Islet of Langerhans (tissue), 1 donor: ENCODE results near the gene POU6F2.
A peak's percentile ranks its signal among the peaks of the same experiment; 100 is the strongest.
"Not testable (repeated sequence)": the region's sequence is repeated elsewhere in the genome, so short reads cannot be mapped to it uniquely, and the experiment has no call there.

Source experiments
- FAIRE-seq: peaks from one replicate; lab custom pipeline; 2011; peaks lifted over from hg19 to GRCh38; lab: Jason Lieb, UNC

POU6F2 gene

DNA sequence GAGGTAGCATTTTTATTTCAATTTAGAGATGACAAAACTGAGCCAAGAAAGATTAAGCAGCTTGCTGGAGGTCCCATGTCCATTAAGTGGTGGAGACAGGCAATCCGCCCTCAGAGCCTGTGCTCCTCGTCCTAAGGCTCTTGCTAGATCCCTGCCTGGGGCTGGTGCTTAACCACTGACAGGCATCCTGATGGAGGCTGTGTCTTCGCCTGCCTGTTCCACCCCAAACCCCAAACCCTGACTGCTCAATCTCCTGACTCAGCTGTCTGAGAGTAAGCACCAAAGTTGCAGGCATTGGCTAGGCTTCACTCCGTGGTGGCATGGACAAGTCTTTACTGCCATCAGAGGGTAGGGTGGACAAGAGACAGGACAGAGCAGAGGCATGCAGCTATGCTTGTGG, 209.4 kb downstream of the POU6F2 start:
- FAIRE-seq: no peak

DNA sequence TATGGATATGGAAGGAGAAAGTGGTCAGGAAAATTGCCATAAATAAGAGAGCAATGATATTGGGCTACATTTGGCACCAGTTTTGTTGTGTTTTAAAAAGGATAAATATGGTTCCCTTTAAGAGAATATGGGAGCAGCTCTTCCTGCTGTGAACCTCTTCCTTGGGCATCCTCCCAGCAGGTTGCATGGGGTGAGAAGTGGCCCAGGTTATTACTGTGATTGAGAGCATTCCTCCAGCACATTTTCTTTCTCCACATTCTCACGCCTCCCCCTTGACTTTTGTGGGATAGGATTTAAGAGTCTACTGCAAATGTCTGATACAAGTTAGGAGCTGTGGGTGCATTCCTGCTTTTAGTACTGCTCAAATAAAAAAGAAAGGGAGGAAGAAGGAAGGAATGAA, 214.8 kb downstream of the POU6F2 start:
- FAIRE-seq: no peak

DNA sequence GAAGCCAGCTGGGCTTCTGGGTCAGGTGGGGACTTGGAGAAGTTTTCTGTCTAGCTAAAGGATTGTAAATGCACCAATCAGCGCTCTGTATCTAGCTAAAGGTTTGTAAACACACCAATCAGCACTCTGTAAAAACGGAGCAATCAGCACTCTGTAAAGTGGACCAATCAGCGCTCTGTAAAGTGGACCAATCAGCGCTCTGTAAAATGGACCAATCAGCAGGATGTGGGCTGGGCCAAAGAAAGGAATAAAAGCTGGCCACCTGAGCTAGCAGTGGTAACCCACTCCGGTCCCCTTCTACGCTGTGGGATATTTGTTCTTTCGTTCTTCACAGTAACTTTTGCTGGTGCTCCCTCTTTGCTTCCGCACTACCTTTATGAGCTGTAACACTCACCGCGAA, 216.7 kb downstream of the POU6F2 start:
- FAIRE-seq: not testable (repeated sequence)

DNA sequence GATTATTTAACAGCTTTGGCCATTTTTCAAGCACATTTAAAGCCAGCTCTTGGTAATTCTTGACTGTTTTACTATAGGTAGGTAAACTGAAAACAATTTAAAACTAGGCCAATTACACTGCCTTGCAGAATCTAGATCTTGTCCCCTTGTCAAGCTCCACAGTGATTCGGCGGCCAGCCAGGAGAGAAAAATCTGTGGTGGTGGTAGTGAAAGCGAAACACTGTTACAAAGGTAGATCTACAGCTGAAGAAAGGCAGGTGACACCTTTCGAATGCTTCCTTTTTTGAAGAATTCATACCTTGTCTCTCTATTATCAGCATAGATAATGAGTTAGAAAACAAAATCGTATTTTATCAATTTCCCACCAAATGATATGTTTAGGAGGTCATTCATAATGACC, 218.3 kb downstream of the POU6F2 start:
- FAIRE-seq: no peak

DNA sequence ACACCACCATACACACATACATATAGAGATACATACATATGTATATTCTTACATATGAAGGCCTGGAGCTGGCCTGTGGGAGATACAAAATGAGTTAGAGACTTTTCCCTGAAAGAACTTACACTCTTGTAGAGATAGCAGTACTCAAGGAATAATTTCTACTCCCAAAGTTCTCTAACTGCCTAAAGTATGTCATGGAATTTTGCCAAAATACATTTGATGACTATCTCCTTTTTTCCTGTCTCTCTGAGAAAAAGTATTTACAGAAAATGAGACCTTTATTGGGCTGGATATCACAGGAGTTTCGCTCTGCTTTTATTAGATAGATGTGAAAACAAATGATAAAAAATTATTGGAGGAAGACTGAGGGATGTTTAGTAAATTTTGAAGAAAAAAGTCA, 220.1 kb downstream of the POU6F2 start:
- FAIRE-seq: no peak

DNA sequence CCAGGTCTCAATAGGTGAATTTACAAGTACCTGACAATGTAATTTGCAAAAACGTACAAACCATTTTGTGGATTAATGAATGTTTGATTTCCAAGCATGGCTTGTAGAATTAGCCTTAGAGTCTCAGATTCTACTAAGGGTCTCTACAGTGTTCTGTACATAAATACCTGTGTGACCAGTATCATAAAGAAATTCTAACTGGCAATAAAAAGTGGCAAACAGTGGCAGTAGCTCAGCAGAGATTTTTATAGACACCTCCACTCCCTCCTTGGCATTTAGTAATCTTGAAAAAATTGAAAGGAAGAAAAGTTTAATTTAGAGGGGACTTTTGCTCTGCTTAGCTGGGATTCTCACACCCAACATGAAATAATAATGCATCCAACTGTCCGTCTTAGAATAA, 220.8 kb downstream of the POU6F2 start:
- no peak for FAIRE-seq

DNA sequence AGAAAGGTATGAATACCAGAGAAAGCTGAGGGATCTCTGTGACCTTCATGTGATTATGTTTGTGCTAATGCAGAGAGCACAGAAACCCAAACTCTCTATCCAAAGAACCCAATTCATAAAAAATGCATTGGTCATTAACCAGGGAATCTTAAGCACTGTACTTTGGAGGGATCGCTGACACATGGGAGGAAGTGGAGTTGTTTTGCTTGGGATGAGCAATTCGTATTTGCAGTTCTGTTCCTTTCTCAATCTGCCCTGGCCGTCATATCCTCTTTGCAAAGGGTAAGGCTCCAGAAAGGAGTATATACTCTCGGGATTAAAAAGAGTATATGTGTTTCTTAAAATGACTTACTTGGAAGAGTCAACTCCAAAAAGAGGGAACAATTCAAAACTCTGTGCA, 221.3 kb downstream of the POU6F2 start:
- no peak for FAIRE-seq

DNA sequence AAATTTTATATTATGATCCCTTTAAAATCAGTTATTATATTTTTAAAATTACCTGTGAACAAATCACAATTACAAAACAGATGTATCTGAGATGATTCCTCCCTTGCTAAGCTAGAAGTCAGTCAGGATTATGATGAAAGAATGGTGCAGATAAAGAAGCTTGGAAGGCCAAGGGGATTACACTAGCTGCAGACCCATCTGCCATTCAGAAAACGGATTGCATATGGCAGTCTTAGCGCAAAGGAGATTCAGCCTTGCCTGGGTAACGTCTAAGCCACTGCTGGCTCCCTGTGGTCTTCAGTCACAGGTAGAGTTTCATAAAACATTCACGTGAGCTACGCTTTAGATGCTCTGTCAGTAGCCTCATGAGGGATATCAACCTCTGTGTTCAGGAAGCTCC, 222.2 kb downstream of the POU6F2 start:
- no peak for FAIRE-seq

DNA sequence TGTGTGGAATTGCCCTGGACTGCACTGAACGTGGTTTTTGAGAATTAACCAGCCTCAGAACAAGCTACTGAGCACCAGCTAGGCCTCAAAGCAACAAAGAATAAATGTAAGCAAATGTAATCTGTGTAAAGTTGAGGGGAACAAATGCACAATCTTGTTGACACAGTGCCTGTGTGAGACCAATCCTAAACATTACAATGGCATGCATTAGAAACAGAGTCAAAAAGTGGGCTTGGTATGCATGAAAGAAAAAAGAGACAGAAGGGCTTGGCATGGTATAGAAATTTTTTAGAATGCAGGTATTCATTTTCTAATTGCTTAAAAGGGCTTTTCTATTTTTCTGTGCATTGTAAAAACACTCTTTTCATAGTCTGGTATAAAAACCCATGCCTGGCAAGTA, 224.3 kb downstream of the POU6F2 start:
- FAIRE-seq: no peak

DNA sequence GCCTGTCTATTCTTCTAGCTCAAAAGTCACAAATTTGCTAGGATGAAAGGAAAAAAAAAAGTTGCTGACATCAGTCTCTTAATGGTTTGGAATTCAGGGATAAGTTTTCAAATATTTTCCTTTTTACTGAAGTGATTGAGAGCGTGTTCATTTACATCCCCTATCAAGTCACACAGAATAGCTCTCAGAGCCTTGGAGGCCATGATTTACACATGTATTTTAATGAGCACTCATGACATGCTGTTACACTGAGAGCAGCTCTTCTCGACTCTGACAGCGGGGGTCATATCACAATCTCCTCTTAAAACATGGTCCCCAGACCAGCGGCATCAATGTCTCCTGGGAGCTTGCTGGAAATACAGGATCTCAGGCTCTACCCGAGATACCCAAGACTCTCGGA, 232.7 kb downstream of the POU6F2 start:
- no peak for FAIRE-seq

DNA sequence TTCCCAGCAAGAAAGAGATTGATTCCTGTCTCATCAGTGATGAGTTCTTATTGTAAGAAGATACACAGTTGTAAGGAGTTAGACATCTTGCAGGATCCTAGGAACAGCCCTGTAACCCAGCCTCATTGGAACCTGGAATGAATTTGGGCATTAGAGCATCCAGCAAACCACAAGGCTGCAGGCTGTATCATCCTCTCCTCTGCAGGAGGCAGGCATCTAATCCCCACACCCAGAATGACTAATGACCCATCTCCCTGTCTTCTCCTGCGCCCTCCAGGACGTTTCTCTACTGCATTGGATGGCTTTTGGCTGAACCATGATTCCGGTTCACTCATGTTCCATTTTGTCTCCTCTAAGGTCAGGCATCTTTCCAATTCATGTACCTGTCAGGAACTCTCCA, 233.9 kb downstream of the POU6F2 start:
- no peak for FAIRE-seq

DNA sequence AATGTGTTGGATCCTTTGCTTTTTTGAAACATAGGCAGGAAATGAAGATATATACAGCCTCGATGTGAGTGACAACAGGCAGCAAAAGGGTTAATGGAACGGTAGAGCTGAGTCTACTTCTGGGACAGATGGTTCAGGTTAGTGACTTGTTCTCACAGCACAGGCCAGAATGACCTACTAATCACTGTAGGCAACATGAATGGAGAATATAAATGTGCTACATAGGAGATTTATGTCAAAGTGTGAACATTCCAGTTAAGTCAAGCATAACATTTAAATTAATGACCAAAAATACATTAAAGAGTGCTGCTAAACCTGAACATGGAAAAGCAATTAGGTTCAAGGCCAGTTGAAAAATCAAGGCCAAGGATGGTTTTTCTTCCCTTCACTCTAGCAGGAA, 235.2 kb downstream of the POU6F2 start:
- no peak for FAIRE-seq

DNA sequence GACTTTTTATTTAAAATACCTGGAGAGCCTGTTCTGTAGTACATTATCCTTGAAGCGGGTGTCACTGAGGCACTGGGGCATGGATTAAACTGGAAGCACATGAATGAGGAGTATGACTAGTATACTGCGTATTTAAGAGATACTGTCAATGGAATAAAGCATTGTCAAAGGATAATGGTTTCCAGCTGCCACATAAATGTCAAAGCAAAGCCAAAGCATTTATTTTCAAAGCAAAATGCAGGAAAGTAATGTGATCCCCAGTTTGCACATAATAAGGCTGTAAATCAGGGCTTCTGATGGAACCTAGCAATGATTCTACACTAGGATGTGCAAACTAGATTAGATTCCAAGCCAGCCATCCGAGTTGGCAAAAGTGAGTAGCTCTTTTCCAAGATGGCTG, 240.1 kb downstream of the POU6F2 start:
- FAIRE-seq: no peak

DNA sequence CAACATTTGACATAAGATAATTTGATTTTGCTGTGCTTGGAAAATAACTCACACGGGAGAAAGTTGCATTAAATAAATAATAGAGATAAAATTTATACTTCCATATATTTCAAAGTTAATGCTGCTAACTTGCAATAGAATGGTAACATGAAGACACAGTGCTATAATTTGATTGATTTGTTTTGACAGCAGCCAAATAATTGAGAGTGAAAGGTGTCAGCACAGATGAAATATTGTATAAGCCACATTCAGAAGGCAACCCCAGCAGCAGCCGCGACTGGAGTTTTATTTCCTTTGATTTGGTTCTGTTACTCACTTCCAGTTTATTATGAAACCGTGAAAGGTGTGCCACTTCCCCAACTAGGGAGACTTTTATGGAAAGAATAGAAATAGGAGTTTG, 242.2 kb downstream of the POU6F2 start:
- FAIRE-seq: no peak

DNA sequence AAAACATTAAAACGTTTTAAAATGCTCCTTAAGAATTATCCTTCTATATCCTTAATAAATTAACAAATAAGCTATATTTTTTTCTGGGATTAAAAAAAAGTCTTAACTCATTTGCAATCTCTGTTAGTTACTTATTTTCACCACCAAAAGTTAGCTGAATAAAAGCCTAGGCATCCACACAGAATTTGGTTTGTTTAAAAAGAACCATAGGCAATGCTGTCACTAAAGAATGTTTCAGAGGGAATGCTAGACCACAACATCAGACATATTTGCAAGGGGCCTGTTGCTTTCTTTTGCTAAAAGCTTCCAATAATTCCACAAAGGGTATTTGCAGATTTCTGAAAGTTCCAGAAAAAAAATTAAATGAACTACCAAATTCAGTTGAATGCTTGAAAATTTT, 244.2 kb downstream of the POU6F2 start:
- no peak for FAIRE-seq

DNA sequence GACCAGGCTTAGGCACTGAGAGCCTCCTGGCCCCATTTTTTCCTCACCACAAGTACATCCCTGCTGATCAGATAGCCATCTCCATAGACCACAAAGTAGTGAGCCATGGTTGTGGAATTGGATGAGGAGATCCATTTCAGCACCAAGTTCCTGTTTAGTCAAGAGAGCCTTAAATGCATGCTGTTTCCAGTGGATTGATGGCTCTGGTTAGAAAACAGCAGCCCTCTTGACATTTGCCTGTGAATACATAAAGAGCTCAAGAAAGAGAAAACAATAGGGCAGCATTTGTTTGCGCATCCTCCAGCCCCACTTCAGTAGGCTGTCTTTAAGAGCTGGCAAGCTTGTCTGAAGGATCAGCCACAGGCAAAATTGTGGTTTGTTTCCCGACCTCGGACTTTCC, 251.2 kb downstream of the POU6F2 start:
- FAIRE-seq: no peak

DNA sequence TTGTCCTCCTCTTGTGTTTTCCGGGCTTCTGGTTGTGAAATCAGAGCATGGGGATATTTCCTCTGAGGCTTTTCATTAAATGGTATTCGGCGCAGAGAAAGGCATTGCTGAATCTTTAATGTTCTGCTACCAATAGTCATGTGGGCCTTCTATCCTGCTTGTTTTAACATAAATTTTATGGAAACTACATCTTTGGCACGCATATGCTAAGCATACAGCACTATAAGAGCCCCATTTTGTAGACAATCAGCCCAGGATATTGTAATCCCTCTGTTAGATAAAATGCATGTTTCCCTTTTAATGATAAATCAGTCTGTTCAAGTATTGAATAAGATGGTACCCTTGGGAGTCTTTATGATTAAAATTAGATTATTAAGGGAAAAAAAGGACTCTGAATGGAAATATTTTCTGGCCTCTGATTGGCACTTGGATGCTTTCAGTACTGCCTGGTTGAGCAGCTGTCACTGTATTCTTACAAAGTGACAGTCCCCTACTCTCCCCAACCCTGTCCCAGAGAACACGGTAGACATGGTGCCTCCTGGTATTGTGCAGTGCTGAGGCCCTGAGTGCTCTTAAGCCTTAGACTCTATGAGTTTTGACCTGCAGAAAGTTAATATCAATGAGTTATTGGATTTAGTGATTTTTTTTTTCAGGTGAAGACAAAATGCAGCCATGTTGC, 256.3 kb downstream of the POU6F2 start:
- no peak for FAIRE-seq

DNA sequence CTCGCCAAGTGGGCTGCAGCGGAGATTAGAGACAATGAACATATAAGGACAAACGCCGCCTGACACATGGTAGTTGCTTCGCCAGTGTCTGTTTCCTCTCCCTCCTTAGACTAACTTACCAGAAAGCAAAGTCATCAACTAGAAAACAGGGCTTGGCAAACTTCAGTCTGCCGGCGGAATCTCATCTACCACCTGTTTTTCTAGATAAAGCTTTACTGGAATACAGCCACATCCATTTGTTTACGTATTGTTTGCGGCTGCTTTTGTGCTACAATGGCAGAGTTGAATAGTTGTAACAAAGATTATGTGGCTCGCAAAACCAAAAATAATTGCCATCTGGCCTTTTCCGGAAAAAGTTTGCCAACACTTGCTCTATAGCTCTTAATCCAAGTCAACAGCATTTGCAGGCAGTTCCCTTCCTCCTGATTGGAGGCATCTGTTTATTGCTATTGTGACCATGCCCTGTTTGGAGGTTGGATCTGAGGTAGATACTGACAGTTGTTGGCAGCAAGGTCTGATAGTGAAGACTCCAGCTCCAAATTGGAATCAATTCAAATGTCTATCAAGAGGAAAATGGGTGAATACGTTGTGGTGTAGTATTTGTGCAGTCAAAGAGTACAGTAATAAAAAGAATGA, 260.6 kb downstream of the POU6F2 start:
- no peak for FAIRE-seq

DNA sequence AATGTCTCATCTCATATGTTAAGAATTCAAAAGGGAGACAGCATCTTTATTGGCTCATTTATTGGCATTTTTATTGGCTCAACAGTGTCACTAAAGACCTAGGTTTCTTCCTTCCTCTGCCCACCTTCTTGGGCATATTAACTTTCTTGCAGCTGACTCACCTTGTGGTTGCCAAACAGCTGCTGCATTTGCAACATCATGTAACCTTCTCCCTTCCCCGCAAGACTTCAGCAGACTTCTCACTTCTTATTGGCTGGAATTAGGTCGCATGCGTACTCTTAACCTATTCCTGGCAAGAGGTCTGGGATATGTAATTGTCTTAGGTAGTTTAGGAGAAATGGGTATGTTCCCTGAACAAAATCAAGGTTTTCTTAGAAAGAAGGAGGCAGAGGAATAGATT, 263.2 kb downstream of the POU6F2 start:
- FAIRE-seq: no peak

DNA sequence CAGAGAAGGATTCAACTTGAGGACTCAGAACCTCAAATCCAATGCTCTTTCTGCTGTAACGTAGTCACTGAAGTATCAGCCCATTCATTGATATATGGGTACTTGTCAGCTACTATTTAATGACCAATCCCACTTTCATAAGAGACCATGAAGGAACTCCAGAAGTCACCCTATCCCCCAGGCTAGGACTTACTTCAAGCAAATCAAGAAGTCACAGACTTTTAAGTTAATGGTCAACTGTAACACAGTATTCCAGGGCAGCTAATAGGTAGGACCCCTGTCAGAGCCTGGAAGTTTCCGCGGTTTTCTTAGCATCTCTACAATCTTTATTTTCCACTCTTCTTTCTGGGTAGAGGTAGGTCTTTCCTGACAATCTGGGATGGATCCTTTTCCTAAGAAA, 269.9 kb downstream of the POU6F2 start:
- FAIRE-seq: no peak

DNA sequence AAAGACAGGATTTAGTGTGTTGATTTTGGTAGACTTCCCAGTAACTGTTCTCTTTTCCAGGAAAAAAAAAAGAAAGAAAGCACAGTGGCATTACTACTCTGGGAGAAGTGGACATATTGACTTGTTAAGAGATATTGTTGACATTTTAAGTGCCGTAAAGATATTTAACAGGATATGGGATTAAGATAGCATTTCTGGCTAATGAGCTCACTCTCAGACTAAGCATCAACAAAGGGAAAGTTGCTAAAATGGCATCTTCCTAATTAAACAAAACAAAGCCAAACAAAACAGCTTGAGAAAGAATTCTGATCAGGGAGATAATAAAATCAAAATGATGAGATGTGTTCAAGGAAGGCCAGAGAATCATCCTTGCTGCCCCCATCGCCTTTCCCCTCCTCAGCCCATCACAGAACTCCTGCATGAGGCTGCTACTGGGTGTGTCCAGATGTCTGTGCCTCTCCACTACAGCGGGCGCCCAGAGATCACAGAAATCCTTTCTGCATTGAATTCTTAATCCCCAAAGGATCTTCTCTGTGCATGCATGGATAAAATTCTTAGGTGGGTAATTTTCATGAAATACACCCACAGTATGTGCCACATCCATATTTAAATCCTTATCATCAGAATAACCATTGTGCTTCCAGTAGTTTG, 270.5 kb downstream of the POU6F2 start:
- FAIRE-seq: no peak

DNA sequence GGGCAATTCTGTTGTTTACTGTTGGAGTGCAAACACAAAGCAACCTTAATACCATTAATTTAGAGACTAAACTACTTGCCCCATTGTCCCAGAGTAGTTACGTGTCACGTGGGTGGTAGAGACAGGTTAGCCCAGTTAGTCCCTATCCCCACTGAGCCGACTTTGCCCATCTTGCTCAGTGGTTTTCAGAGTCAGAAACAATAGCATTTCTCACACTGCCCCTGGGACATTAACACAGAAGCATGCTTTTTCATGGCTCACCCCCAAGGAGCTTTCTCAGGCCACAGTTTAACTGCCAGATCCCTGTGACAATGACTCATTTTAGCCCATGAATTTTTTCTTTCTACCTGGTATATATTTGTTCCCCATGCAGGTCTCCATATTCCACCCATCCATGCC, 271.0 kb downstream of the POU6F2 start:
- FAIRE-seq: no peak

DNA sequence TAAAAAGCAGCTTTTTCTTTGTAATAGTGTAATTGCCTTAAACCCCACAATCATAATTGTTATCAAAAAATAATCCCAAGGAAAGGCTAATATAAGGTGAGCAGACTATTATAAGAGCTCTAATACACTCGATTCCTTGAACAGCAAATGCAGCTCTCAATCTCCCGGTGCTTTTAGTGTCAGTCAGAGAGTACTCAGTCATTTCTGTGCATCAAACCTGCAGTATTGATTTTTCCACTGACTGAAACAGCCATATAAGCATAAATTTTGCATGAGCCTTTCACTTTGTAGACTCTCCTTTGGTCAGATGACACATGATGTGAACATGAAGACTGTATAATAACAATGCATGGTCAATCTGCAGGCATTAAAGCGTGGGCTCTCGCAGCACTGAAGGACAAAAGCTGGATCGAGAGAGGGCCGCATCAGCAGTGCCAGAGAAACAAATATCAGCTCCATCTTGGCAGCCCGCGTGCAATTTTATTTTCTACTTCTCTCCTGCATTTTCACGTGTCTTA, 272.0 kb downstream of the POU6F2 start:
- FAIRE-seq: peak; percentile 79

DNA sequence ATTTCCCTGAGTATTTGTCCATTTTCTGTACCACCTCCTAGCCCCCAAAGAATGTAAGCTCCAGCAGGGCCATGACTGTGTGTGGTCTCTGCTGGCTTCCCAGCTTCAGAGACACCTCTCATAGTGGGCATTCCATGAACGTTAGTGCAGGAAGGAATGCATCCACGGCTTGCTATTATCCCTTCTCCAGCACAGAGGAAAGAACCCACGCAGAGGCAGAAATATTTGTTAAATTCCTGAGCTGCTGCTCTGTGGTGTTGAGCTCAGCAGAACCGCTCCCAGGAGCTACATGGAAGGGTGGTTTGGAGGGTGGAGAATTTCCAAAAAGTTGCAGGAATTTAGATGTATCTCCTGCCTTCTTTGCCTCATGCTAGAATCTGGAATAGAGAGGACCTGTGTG, 275.2 kb downstream of the POU6F2 start:
- FAIRE-seq: no peak
